Left renal pelvis (tissue), 4 donors: Measurements from ENCODE around the gene SOHLH1. TPM values are rescaled to one million over a fixed set of nuclear protein-coding genes. Genes with fewer than 3 reads are reported as not detected.

ENCODE experiments used
- DNase-seq, 4 donors: peaks; one replicate each; pipeline ENCODE4 v3.0.0-alpha.2; 2013; ENCODE audit warnings: low read depth in 4 of 4, low spot score in 3 of 4
- polyA plus RNA-seq, 4 donors: library from polyadenylated mRNA; unstranded; fragments of 120-200 nt; gene quantifications; one replicate each; pipeline ENCODE4 v1.2.1, GENCODE V29; 2013; ENCODE audit not compliant: insufficient read length in 4 of 4

The SOHLH1 gene
- polyA plus RNA-seq, 4 donors, result not detected

- no peak for DNase-seq
Measured at GRCh38 chr9:135664801-135665794, 34.2 kb downstream of the SOHLH1 start.

GRCh38 chr9:135664266-135664665, 35.0 kb downstream of the SOHLH1 start:
- no peak for DNase-seq

- DNase-seq, result no peak
Measured at GRCh38 chr9:135663857-135664256, 35.4 kb downstream of the SOHLH1 start.

- DNase-seq, result no peak
Measured at GRCh38 chr9:135663451-135663770, 35.9 kb downstream of the SOHLH1 start.

GRCh38 chr9:135662758-135663450, 36.4 kb downstream of the SOHLH1 start, which contains the start of gene LCN9:
Gene LCN9, plus strand, starts transcription at chr9:135663309. Its CDS starts 13 bp downstream, at chr9:135663322.
- DNase-seq, result no peak

GRCh38 chr9:135661816-135662560, 37.3 kb downstream of the SOHLH1 start:
- DNase-seq, result no peak

GRCh38 chr9:135660407-135660806, 38.9 kb downstream of the SOHLH1 start:
- no peak for DNase-seq

GRCh38 chr9:135659252-135659651, 40.0 kb downstream of the SOHLH1 start:
- no peak for DNase-seq

- DNase-seq, result no peak
Measured at GRCh38 chr9:135657416-135657815, 41.9 kb downstream of the SOHLH1 start.

GRCh38 chr9:135655317-135655716, 44.0 kb downstream of the SOHLH1 start:
- DNase-seq, result no peak

GRCh38 chr9:135650408-135650807, 48.9 kb downstream of the SOHLH1 start:
- no peak for DNase-seq

GRCh38 chr9:135649508-135649907, 49.8 kb downstream of the SOHLH1 start:
- no peak for DNase-seq

GRCh38 chr9:135648494-135649410, 50.5 kb downstream of the SOHLH1 start:
- DNase-seq, result no peak

GRCh38 chr9:135647884-135648283, 51.4 kb downstream of the SOHLH1 start:
- no peak for DNase-seq

- DNase-seq, result no peak
Measured at GRCh38 chr9:135644631-135645218, 54.6 kb downstream of the SOHLH1 start.

Other genes starting within 250 kb of the SOHLH1 start
- gene PPP1R26, start 219.7 kb downstream of the SOHLH1 start, polyA plus RNA-seq, result 10 to 100 TPM; 12.5 to 38.5 (median 29.9) TPM
- 10 to 100 TPM; 34.8 to 56.7 (median 42.5) TPM for gene MRPS2, start 198.8 kb downstream of the SOHLH1 start, polyA plus RNA-seq
- gene LCN1, start 178.0 kb downstream of the SOHLH1 start, polyA plus RNA-seq, result not detected
- gene OBP2A, start 153.4 kb downstream of the SOHLH1 start, polyA plus RNA-seq, result under 1 TPM in 2 of 4 donors, not detected in 2; 0.29 to 0.33 TPM
- gene PAEP, start 137.7 kb downstream of the SOHLH1 start, polyA plus RNA-seq, result 1 to 10 TPM in 1 of 4 donors, not detected in 3; 2.6 TPM
- gene GLT6D1, start 59.9 kb downstream of the SOHLH1 start, polyA plus RNA-seq, result not detected
- not detected for gene LCN9, start 36.2 kb downstream of the SOHLH1 start, polyA plus RNA-seq
- gene KCNT1, start 2.7 kb upstream of the SOHLH1 start, polyA plus RNA-seq, result under 1 TPM; 0.07 to 0.22 (median 0.14) TPM
- 10 to 100 TPM; 23.2 to 27.7 (median 24.5) TPM for gene CAMSAP1, start 208.1 kb upstream of the SOHLH1 start, polyA plus RNA-seq